NCI-H524 (cell line): ENCODE measurements around the gene MYT1.
A peak's percentile ranks its signal among the peaks of the same experiment; 100 is the strongest.
"Not testable (repeated sequence)": the region's sequence is repeated elsewhere in the genome, so short reads cannot be mapped to it uniquely, and the experiment has no call there.

ENCODE experiments used
- DNase-seq, 2 experiments: peaks; one replicate each; lab custom pipeline; 2025; lab: John Stamatoyannopoulos, UW

Gene MYT1

DNA sequence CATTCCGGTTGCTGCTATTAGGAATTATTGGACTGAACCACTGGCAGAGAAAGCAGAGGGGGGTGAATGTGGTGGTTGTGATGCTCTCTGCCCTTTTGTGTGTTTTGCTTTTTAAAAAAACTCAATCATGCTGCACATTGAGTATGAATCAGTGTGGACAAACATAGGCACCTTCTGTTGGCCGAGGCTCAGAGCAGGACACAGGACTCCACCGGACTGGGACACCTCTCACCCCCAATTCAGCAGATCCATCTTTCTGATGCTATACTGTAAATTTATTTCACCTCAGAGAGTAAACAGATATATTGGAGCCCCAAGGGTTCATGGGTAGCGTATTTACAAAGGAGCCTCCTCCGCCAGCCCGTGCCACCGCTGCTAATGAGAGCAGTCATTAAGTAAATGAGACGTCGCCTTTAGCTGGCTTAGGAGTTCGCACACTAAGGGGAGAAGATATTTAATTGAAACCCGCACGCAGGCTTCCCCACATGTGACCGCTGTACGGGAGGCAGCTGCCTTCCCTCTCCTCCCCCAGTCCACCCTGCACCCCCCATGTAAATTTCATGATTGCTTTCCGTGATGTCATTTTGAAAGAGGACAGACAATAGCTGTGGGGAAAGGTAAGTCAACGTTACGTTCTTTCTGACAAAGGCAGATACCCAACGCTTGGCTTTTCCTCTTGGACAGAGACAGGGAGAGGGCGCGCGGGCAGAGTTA, at the start of gene MYT1:
Gene MYT1 (plus strand): TSS at position 330 of the 714 bp plus-strand sequence. CDS start 34,410 bp downstream, outside the sequence.
- peak; percentile 89 to 91 for DNase-seq

DNA sequence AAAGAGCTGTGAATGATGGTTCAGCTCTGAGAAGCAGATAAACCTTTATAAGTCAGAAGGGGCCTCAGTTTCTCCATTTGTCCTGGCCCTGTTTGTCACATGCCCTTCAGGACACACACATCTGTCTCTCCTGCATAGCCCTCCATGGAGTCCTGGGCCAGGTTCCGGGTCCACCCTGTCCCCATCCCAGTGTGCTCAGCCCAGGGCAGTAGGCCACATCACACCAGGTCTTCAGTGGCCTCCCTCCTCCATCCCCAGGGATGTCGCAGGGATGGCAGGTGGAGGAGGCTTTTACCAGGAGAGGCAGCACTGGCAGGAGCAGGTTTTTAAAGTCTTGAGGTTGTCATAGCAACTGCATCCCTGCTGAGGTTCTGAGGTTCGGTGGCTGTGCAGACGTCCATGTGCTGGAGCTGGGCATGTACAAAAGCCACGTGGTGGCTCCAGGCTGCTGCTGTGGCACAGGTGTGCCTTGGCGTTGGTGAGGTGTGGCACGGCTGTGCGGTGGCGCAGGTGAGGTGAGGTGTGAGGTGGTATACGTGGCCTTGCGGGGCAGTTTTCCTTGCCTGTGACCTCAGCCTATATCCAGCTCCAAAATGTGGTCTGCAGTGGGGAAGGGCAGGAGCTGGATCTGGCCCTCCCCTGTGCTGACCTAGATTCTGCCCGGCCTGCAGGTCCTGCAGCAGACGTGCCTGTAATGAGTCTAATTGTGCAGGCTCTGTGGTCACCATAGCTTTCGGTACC, 48.9 kb upstream of the MYT1 start:
- DNase-seq = peak in 1 of 2 experiments; percentile 17

DNA sequence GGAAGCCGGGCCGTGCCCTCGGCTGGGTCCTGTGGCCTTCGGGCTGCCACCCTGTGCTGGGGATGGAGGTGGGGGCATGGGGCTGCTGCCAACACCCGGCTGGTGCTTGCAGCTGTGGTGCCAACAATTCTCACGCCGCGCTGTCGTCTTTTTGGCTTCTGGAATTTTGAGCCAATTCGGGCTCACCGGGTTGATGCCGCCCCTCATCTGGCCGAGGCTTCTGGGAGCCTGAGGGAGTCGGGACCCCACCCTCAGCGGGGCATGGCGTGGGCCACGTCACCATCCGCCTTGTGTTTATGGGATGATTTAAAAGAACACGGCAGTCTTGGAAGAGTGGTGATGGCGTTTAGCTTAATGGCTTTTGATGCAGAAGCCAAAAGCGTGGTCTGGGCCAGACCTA, 48.2 kb upstream of the MYT1 start:
- DNase-seq = no peak

DNA sequence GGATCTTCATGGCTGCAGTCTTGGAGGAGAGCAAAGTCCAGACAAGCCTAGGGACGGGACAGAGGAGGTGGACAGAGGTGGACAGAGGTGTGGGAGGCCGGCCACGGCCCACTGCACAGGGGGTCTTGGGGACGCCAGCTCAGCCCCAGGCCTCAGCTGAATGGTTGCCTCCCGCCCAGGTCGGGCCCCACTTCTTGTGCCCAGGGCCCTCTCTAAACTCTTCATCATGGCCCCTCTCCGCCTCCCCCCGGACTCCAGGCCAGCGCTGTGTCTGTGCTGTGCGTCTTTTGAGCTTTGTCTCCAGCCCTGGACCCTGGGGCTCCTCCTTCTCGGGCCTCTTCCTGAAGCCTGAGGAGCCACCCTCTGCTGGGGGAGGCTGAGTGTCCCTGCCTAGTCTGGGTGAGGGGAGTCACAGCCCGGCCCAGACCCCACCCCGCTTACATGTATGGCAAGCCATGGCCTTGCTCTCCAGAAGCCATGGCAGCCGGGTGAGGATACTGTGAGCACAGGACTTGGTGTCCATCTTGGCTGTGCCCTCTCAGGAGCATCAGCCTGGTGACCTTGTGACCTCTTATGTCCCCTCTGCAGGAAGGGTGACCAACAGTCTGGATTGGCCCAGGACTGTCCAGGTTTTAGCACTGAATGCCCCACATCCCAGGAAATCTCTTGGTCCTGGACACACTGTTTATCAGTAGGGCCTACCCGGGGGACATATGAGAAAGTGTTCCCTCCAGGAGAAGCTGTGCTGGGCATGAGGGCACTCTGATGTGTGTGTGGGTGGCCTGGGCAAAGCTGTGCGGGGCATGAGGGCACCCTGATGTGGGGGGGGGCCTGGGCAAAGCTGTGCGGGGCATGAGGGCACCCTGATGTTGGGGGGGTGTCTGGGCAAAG, 47.5 kb upstream of the MYT1 start:
- DNase-seq = no peak

DNA sequence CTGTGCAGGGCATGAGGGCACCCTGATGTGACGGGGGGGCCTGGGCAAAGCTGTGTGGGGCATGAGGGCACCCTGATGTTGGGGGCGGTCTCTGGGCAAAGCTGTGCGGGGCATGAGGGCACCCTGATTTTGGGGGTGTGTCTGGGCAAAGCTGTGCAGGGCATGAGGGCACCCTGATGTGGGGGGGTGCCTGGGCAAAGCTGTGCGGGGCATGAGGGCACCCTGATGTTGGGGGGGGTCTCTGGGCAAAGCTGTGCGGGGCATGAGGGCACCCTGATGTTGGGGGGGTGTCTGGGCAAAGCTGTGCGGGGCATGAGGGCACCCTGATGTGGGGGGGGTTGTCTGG, 46.8 kb upstream of the MYT1 start:
- not testable (repeated sequence) for DNase-seq

DNA sequence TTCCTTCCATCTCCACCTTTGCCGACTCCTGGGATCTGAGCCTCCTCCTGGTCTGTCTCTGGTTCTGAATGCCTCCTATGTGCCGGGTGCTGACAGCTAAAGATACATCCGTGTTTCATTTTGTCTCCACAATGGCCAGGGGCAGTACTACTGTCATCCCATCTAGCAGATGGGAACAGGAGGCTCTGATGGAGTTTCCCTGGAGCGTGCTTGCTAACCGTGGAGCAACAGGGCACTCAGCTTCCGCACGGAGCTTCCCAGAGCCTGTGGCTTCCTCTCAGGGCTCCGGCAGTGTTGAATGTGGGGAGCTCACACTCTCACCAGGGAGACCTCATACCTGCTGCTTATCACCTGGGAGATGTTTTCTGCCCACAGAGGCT, 45.0 kb upstream of the MYT1 start:
- DNase-seq = no peak

DNA sequence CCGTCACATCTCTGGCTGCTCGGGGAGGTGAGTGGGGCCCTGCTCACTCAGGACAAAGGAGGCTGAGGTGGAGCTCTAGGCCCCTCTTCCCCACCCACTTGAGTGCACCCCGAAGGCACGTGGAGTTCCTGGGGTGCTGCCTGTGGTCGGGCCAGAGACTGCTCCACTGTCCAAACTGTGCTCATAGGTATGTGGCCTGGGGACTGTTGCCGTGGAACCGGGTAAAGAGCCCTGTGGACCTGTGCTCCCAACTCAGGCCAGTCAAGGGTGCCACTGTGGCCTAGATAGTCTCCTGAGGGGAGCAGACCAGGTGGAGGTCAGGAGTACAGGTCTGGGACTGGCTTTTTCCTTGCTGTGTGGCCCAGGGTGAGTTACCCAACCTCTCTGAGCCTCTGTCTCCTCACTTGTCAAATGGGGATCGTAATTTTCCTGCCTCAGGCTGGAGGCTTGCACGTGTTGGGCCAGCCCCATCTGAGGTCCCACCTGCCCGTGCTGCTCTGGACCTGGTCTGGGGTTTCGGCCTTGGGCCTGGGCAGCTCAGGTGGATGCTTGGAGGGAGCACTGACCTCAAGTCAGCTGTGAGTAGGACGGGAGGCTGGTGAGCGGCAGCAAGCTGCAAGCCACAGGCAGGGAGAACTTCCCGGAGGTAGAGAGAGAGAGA, 44.4 kb upstream of the MYT1 start:
- no peak for DNase-seq

DNA sequence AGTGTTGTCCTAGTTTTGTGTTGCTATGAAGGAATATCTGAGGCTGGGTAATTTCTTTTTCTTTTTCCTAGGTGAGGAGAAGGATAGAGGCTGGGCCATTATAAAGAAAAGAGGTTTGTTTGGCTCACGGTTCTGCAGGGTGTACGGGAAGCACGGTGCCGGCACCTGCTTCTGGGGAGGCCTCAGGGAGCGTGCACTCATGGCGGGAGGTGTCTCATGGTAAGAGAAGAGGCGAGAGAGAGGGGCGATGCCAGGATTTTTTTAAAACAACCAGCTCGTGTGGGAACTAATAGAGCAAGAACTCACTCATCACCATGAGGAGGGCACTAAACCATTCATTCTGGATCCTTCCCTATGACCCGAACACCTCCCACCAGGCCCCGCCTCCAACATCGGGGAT, 42.7 kb upstream of the MYT1 start:
- no peak for DNase-seq

DNA sequence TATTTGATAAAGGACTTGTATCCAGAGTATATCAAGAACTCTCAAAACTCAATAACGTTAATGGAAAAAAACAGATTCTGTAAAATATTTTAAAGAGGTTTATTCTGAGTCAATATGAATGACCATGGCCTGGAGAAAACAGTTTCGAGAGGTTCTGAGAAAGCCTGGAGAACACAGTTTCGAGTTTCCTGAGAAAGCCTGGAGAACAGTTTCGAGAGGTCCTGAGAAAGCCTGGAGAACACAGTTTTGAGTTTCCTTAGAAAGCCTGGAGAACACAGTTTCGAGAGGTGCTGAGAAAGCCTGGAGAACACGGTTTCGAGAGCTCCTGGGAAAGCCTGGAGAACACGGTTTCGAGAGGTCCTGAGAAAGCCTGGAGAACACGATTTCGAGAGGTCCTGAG, 41.3 kb upstream of the MYT1 start:
- not testable (repeated sequence) for DNase-seq

DNA sequence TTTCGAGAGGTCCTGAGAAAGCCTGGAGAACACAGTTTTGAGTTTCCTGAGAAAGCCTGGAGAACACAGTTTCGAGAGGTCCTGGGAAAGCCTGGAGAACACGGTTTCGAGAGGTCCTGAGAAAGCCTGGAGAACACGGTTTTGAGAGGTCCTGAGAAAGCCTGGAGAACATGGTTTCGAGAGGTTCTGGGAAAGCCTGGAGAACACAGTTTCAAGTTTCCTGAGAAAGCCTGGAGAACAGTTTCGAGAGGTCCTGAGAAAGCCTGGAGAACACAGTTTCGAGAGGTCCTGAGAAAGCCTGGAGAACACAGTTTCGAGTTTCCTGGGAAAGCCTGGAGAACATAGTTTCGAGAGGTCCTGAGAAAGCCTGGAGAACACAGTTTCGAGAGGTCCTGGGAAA, 40.7 kb upstream of the MYT1 start:
- not testable (repeated sequence) for DNase-seq

DNA sequence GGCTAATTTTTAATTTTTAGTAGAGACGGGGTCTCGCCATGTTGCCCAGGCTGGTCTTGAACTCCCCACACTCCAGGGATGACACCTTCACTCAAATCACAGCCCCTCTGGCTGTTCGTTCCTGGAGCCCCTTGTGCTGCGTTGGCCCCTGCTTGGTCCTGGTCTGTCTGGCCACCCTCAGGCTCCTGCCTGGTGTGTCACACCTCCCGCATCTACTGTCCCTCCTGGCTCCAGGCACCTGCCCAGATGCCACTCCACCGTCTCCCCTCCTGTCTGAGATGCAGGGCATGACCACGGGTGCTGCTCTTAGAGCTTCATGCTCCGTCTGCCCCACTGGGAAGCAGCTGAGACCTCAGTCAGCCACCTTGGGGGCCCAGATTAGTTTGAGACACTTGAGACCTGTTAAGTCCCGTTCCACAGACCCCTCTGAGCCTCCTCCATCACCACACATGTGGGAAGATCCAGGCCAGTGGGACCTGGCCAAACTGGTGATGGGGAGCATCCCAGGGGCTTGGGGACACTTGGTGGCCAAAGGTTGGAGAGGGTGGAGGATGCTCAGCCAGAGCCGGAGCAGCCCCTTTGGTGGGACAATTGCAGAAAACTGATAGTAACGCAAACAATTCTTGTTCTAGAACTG, 35.0 kb upstream of the MYT1 start:
- no peak for DNase-seq

DNA sequence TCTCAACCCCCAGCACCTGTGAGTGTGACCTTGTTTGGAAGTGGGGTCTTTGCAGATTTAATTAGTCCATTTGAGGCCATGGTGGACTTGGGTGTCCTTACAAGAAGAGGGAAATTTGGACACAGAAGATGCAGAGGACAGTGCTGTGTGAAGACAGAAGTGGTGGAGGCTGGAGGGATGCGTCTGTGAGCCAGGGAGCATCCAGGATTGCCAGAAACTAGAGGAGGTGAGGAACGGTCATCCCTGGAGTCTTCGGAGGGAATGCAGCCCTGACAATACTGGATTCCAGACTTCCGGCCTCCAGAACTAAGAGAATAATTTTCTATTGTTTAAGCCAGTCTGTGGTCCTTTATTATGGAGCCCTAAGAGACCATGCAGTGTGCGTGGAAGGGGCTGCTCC, 34.0 kb upstream of the MYT1 start:
- DNase-seq = no peak

DNA sequence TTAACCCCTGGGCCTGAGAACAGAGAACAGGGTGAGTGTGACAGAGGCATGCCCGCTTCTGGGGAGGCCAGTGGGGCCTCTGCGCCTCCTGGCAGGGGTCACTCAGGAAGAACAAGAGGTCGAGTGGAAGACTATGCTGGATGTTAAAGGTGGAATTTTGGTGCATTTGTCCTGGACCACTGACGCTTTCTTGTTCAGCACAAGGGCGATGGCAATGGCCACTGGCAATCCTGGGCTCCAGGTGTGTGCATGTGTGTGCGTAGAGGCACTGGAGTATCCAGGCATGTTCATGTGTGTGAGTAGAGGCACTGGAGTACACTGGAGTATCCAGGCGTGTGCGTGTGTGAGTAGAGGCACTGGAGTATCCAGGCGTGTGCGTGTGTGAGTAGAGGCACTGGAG, 33.4 kb upstream of the MYT1 start:
- no peak for DNase-seq

DNA sequence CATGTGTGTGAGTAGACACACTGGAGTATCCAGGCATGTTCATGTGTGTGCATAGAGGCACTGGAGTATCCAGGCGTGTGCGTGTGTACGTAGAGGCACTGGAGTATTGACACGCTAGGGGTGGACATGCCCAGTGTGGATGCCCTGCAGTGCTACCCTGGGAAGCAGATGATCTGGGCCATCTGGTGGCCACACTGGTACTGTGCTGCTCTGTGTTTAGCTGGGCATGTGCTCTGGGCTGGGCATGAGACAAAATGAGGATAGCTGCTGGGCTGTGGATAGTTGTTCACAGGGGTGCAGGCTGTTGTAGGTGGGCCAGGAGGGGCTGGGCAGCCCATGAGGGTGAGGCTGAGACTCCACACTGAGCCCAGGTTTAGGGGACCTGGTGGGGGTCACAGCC, 32.8 kb upstream of the MYT1 start:
- peak; percentile 48 to 75 for DNase-seq

DNA sequence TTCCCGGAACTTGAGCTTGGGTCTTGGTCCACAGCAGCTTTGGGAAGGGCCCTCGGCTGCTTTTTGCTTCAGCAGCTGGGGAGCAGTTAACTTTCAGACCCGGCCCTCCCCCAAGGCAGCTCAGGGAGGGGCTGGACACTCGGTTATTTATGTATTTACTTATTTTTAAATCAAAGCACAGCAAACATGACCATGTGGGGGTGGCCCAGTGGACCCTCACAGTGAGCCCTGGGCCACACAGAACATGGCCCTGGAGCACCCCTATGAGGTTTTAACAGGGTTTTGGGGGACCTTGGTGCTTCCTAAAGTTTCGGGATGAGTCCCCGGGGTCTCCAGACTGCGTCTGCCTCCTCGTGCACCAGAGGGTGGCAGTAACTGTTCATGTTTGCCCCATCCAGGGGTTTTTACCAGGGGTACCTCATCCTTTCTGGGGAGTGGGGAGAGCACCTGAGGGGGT, 30.3 kb upstream of the MYT1 start:
- DNase-seq = peak in 1 of 2 experiments; percentile 57

DNA sequence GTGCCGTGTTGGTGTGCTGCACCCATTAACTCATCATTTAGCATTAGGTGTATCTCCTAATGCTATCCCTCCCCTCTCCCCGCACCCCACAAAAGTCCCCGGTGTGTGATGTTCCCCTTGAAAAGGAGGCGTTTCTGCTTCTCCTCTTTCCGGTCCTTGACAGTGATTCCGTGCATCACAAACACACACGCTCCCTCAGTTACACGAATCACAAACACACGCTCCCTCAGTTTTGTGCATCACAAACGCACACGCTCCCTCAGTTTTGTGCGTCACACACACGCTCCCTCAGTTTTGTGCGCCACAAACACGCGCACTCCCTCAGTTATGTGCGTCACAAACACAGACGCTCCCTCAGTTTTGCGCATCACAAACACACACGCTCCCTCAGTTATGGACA, 29.5 kb upstream of the MYT1 start:
- not testable (repeated sequence) for DNase-seq

DNA sequence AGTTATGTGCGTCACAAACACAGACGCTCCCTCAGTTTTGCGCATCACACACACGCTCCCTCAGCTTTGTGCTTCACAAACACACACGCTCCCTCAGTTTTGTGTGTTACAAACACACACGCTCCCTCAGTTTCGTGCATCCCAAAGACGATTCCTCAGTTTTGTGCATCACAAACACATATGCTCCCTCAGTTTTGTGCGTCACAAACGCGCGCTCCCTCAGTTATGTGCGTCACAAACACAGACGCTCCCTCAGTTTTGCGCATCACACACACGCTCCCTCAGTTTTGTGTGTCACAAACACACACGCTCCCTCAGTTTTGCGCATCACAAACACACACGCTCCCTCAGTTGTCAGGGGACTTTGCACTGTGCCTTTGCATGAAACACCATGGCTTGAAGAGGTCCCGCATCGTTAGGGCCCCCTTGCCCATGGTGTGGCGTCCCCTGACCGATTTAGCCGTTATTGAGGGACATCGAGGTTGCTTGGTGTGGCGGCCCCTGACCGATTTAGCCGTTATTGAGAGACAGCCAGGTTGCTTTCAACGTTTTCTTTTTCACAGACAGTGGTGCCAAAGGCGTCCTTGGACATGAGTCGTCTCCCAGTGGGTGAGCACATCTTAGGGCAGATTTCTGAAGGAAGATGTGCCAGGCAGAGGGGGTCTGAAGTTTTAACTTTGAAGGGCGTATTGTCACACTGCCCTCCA, 28.1 kb upstream of the MYT1 start:
- DNase-seq = no peak

DNA sequence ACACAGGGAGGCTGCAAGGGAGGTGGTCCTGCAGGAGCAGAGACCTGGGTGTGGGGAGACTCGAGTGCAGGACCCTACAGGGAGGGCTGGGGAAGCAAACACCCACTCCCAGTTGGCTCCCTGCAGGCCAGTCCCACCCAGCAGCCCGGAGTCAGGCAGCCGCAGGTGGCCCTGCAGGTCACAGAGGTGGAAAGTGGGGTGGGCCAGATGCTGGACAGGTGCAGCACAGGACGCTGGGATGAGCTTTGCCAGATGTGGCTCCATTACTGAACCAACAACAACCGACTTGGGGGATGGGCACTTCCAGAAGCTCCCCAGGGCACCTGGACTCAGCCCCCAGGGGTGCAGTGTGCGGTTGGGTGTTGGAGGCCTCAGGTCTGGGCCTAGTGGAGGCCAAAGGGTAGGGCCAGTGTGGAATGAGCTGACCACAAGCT, 26.6 kb upstream of the MYT1 start:
- no peak for DNase-seq

DNA sequence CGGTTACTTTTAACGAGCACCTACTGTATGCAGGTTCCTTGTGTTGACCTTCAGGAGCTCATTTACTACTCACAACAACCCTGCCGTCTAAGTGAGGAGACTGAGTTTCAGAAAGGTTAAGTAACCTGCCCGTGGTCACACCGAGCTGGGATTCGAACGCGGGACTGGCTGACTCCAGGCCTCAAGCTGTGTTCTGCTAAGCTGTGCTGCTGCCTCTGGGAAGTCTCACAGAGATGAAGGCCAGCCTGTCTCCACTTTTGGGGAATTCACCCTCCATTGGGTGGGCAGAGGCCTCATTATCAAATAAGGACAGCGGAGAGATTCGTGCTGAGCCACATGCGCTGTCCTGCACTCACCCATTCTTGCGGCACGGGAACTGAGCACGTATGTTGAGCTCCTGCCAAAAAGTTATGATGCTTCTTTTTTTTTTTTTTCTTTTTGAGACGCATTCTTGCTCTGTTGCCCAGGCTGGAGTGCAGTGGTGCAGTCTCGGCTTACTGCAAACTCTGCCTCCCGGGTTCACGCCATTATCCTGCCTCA, 25.9 kb upstream of the MYT1 start:
- DNase-seq = no peak

DNA sequence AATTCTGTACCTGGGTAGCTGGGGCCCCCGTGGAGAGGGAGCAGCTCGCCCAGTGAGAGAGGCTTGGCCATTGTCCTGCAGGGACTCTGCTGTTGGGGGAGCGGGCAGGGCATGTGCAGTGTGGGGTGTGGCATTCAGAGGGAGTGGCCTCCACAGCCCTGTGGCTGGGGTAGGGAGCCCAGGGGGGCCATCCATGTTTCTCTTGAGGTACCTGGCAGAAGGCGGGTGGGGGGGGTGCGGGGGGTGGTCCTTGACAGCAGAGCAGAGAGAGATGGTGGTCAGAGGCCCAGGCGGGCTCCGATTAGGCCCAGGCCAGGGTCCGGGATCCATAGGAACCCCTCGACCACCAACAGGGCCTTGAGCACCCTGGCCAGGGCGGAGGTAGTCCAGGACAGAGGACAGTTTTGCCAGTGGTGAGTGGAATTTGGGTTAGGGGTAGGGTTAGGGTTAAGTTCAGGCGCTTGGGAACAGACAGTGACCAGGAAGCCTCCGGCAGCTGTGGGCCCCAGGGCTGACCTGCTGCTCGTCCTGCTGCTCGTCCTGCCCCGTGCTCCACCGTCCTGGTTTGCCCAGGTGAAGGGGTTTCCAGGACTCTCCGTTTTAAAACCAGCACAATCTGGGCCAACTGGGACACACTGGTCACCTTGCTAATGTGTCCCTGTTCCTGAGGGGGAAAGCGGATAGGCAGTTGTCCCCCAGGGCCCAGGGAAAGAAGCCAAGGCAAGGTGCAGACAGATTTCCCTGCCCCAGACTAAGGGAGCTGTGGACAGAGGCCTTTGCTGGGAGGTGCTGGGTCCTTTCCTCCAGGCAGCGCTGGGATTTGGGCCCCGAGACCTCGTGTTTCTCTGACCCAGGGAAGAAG, 24.8 kb upstream of the MYT1 start:
- no peak for DNase-seq
